Kidney capillary endothelial cell (primary cell): ENCODE measurements around the gene JUND.
A peak's percentile ranks its signal among the peaks of the same experiment; 100 is the strongest.

Source experiments
- DNase-seq: peaks from one replicate; pipeline ENCODE4 v3.0.0-alpha.2; 2018; ENCODE audit warnings: low spot score

The JUND gene

GRCh38 chr19:18308051-18308947, 26.9 kb upstream of the JUND start:
- DNase-seq = no peak

DNA sequence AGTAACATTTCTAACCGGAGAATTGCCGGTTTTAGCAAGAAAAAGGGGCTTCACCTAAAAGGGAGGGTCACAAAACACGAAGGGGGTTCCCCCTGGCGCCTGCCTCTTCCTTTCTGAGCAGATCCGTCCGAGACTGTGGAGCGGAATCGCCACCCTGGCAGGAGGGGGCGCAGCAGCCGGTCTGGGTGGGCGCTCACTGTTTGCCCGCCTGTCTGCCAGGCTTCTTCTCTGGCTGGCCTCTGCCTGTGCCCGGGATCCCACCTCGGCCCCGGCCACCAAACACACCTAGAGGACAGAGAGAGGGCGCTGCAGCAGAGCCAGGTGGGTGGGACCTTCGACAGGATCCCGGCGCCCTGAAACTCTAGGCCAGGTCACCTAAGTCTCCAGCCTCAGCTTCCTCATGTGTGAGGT, 25.9 kb upstream of the JUND start:
- DNase-seq = no peak

DNA sequence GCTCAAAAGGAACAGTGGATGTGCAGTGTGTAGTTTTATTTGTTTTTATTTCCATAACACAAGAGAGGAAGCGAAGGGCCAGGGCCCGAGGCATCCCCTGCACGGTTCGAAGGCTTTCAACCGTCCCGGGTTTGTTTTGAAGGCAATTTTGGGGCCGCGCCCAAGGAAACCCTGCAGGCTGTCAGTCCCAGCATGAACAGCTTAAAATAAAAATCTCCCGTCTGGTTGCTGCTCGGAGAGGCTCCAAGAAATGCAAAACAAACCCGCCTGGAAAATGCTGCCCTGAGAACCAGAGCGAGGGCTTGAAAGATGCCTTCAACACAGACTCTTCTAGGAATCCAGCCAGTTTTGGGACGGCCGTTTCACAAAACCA, 25.5 kb upstream of the JUND start:
- DNase-seq = no peak

- no peak for DNase-seq
These were observed 24.9 kb upstream of the JUND start for GRCh38 chr19:18306209-18306887.

- DNase-seq = peak; percentile 92
These were observed 23.3 kb upstream of the JUND start for GRCh38 chr19:18304458-18305310.

DNA sequence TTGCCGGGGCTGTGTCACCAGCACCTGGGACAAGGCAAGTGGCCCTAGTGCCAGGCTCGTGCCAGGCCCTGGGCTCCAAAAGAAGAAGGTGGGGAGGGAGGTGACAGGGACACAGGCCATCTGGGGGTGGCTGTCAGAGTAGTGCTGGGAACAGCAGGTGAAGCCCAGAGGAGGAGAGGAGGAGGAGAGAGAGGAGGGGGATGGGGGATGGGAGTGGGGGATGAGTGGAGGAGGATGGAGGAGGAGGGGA, 22.7 kb upstream of the JUND start:
- no peak for DNase-seq

GRCh38 chr19:18301718-18302111, 20.3 kb upstream of the JUND start:
- no peak for DNase-seq

DNA sequence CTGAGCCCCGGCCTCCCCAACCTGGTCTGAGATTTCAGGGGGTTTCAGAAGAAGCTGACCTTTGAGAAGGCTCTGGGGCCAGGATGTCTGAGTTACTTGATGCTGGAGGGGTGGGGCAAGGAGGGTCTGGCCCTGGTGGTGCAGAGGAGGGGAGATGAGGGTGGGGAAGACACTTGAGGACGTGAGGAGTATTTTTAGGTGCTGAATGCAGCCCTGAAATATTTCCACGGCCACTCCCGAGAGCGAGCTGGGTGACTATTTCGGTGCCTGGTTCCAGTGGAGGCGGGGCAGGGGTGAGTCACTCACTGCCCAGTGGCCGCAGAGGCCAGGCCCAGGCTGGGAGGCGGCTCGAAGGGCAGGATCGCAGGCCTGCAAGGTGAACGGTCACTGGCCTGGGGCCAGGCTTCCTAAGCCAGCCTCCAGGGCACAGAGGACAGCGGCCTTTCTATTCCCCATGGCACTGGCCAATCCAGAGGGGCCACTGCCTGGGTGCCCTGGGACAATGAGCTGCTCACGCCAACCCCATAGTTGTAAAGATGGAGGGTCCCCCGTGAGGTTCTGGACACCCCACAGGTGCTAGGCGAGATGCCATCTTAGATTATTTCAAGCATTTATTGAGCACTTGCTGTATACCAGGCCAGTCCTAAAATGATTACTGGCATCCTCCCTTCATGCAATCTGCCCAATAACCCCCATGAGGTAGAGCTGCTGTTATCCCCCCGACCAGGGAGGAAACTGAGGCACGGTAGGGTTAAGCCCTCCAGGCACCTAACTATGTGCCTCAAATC, 19.7 kb upstream of the JUND start:
- DNase-seq = peak; percentile 41

GRCh38 chr19:18299654-18300053, 18.2 kb upstream of the JUND start:
- no peak for DNase-seq

DNA sequence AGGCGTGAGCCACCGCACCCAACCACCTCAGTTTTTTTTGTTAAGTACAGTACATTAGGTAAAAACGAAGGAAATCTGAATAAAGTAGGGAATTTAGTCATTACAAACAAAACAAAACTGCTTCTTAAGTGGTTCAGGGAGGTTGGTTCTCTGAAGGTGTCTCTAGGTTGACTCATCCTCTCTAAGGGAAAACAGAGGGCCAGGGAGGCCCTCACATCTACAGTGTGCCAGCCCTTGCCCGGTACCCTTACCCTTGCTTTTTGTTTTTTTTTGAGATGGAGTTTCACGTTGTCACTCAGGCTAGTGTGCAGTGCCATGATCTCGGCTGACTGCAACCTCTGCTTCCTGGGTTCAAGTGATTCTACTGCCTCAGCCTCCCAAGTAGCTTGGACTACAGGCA, 17.2 kb upstream of the JUND start:
- DNase-seq = no peak

- no peak for DNase-seq
These were observed 15.9 kb upstream of the JUND start for GRCh38 chr19:18297308-18297707.

GRCh38 chr19:18295034-18295451, 13.6 kb upstream of the JUND start:
- DNase-seq = no peak

DNA sequence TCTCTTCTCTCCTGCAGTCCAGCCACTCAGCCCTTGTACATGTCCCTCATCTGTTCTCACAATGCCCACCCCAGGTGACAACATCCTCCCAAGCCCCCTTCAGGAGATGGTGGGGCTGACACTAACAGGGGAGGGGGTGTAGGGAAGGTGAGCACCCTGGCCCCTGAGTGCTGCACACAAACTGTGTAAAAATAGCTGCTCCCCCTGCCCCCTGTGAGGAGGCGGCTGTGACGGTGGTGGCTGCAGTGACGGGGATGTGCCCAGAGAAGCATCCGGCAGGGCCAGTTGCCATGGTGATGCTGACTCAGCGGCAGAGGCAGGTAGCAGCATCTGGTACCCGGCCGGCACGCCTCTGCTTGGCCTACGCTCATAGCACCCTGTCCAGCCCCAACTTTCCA, 13.0 kb upstream of the JUND start:
- no peak for DNase-seq

DNA sequence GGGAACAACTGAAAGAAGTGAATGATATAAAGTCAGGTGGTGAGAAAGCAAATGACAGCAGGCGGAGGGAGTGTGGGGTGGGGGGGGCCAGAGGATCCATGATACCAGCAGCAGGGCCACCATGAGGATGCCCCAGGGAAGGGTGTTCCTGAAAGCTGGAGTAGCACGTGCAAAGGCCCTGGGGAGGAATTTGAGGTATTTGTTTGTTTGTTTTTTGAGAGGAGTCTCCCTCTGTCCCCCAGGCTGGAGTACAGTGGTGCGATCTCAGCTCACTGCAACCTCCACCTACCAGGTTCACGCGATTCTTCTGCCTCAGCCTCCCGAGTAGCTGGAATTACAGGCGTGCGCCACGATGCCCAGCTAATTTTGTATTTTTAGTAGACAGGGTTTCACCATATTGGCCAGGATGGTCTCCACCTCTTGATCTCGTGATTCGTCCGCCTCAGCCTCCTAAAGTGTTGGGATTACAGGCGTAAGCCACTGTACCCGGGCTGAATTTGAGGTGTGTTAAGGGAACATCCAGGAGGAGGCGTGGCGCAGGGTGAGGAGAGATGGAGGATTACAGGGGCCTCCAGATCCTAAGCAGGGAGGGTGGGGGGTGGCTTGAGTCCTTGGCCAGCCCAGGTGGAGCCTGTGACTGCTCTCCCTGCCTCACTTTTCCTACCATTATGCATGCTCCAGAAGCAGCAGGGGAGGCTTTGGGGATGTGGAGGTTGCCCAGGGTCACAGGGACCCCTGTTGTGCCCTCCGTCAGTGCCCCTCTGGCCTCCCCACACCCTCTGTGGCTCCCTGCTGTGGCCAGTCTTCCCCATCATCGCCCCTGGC, 12.4 kb upstream of the JUND start:
- DNase-seq = no peak

DNA sequence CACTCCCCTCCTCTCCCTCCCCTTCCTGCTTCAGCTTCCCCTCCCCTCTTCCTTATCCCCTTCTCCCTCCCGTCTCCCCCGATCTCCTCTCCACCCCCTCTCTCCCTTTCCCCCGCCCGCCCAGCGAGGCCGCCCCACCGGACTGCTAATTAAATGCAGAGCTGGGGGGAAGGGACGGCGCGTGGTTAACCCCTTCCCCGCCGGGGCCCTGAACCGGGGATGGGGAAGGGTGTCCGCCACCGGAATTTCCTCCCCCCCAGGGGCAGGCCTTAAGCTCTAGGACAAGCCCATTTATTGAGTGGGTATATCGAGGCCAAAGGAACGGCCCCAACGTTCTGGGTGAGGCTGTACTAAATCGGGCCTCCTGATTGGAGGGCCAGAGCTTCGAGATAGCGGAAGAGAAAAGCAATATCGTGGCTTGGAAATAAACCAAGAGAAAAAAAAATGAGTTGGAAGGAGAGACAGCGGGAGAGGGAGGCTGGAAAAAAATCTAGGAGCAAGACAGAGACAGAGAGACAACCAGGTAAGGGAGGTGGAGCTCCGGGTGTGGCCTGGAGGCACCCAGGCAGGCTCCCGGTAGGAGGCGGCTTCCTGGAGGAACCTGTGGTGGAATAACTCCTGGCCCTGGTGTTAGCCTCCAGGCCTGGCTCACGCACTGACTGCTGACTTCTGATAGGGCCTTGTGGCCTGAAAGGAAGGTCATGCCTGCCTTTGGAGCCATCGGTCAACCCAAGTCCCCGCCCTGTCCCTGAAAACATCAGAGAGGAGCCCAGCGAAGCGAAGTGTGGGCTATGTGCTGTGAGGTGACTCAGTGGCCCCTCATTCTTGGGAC, 11.6 kb upstream of the JUND start:
- no peak for DNase-seq

DNA sequence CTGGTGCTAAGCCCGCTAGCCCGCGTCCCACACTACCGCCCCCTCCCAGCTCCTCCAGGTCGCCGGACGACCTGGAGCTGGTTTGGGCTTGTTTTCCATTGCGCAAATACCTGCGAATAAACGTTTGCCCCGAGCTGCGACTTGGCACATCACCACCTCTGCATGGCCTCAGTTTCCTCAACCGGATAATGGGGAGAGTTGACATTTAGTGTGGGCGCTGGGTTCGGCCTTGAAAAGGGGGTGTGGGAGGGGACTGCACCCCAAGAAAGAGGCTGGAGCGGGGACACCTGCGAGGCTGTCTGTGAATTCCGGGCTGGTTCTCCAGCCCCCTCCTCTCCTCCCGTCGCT, 11.0 kb upstream of the JUND start:
- no peak for DNase-seq

- DNase-seq = peak; percentile 57
These were observed 10.4 kb upstream of the JUND start for GRCh38 chr19:18291590-18292461.

DNA sequence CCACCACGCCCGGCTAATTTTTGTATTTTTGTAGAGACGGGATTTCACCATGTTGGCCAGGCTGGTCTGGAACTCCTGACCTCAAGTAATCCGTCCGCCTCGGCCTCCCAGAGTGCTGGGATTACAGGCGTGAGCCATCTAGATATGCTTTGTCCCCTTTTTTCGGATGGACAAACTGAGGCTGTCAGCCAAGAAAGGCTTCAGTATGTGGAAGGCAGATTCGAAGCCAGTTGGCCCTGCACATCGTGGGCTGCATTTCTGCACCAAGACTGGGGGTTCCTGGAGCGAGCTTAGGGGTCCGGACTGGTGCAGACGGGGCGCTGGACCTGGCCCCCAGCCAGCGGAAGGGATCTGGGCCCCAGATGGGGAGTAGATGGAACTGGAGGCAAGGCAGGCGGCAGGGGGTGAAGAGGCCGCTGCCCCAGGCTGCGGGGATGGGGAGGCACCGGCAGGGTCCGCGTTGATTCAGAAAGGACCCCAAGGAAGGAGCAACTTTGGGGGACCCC, 9.7 kb upstream of the JUND start:
- DNase-seq = no peak

DNA sequence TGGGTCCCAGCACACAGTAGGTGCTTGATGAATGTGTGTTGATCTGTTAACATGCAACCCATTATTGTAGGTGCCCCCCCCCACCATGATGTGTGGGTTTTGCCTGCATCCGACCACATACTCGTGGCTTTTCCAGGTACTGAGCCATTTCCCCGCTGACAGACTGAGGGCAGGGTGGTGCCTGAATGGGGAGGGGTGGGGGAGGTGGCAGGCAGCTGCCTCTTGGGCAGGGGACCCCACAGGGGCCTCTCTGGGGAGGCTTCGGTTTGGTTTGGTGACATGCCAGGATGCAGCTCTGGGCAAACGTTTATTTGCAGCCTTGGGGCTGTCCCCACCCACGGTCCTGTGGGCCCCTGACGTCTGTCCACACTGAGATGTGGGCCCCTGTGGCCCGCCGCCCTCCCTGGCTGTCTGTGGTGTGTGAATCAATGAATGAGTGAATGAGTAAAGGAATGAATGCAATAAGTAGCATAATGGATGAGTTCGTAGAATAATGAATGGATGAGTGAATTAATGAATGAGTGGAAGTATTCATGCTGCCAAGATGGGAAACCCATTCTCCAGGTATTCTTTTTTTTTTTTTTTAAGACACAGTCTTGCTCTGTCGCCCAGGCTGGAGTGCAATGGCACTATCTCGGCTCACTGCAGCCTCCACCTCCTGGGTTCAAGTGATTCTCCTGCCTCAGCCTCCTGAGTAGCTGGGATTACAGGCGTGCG, 9.0 kb upstream of the JUND start:
- DNase-seq = no peak
